ENCODE measurements around the gene SRP54.
"Not testable (repeated sequence)": the region's sequence is repeated elsewhere in the genome, so short reads cannot be mapped to it uniquely, and the experiment has no call there.

The SRP54 gene

GRCh38 chr14:35050652-35051051 is 67.9 kb downstream of the SRP54 start:
- FAIRE-seq: no peak

GRCh38 chr14:35051796-35052195 is 69.0 kb downstream of the SRP54 start:
- no peak for FAIRE-seq

- FAIRE-seq: no peak
These were observed 69.8 kb downstream of the SRP54 start for GRCh38 chr14:35052637-35053036.

GRCh38 chr14:35061113-35061791 is 78.5 kb downstream of the SRP54 start:
- FAIRE-seq: not testable (repeated sequence)

- not testable (repeated sequence) for FAIRE-seq
These were observed 82.9 kb downstream of the SRP54 start for GRCh38 chr14:35065731-35066130.

GRCh38 chr14:35068238-35069012 is 85.6 kb downstream of the SRP54 start:
- no peak for FAIRE-seq

- no peak for FAIRE-seq
These were observed 89.4 kb downstream of the SRP54 start for GRCh38 chr14:35072226-35072625.

- FAIRE-seq: no peak
These were observed 90.7 kb downstream of the SRP54 start for GRCh38 chr14:35073486-35073885.

GRCh38 chr14:35078082-35078481 is 95.3 kb downstream of the SRP54 start:
- no peak for FAIRE-seq

Measured in G401.6 (cell line).